OCI-M2 (cell line): ENCODE results near the gene CNPY4.

Experiments
- DNase-seq: peaks from one replicate; lab custom pipeline; 2025; ENCODE audit not compliant: unreplicated experiment; lab: John Stamatoyannopoulos, UW

The CNPY4 gene

DNA sequence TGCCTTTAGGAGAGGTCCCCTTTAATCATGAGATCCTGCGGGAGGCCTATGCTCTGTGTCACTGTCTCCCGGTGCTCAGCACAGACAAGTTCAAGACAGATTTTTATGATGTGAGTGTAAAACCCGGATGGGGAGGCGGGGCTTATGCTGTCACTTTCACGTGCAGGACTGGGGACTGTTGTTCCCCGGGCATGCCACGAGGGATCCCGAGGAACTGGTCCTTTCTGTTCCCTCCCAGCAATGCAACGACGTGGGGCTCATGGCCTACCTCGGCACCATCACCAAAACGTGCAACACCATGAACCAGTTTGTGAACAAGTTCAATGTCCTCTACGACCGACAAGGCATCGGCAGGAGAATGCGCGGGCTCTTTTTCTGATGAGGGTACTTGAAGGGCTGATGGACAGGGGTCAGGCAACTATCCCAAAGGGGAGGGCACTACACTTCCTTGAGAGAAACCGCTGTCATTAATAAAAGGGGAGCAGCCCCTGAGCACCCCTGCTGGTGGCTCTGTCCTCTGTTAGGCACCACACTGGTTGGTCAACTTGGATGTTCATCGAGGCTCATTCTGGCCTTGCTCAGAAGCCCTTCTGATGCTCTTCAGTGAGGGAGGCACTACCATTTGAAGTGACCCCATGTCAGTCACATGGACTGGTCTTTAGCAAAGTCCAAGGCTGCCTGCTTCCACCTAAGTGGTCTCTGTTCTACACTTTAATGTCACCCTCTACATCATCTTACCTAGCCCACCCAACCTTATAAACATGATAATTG lies 27.8 kb upstream of the CNPY4 start:
- DNase-seq, result no peak

- DNase-seq, result no peak
Observed at GRCh38 chr7:100093054-100093453, 26.4 kb upstream of the CNPY4 start.

GRCh38 chr7:100093498-100093897 lies 25.9 kb upstream of the CNPY4 start:
- DNase-seq, result no peak

DNA sequence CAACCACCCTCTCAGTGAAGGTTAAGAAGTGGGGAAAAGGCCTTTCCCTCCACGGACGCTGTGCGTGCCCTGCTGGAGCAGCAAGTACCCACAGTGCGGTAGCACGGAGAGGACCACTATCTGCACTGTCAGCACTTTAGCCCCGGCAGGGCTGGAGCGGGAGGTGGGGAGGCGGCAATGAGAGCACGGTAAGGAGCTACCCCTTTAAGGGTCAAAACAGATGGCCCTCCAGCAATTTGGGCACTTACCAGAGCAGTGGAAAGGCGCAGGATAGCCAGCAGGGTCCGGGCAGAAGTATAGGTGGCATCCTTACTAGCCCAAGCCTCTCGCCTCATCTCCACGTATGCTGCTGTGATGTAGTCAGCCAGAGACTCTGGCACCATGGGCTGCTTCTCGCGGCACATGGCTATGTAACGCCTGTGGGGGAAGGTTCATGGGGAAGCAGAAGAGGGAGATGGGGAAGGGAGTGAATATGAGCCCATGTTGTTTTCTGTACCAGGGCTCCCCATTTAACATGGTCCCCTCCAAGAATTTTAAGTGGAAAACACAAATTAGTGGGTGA lies 25.4 kb upstream of the CNPY4 start:
- no peak for DNase-seq

GRCh38 chr7:100095289-100095688 lies 24.1 kb upstream of the CNPY4 start:
- DNase-seq, result no peak

DNA sequence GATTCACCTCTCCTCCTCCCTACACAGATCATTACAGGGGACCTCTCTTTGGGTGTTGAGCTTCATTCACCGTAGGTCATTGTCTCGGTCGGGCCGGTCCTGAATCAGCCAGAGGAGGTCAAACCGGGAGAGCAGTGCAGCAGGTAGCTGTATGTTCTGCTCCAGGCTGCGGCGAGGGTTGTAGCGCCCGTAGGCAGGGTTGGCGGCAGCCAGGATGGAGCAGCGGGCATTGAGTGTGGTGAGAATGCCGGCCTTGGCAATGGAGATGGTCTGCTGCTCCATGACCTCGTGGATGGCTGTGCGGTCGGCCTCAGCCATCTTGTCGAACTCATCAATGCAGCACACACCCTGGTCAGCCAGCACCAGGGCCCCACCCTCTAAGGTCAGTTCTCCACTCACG lies 23.7 kb upstream of the CNPY4 start:
- DNase-seq, result no peak

DNA sequence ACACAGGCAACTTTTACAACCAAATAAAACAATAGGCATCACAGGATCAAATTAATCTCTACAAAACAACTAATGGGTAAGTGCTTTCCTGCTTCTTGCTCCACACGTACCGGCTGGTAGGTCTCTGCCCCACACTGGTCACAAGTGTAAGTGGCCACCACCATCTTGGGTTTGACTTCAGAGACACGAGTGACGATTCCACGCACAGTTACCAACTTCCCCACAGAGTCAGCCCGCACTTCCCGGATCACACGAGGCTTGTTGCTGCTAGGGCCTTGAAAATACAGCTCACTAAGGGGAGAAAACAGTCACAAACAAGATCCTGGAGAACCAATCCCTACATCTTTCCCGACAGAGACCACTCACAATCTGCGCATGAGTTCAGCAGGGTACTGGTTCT lies 20.5 kb upstream of the CNPY4 start:
- DNase-seq, result no peak

- no peak for DNase-seq
Observed at GRCh38 chr7:100099452-100099851, 20.0 kb upstream of the CNPY4 start.

DNA sequence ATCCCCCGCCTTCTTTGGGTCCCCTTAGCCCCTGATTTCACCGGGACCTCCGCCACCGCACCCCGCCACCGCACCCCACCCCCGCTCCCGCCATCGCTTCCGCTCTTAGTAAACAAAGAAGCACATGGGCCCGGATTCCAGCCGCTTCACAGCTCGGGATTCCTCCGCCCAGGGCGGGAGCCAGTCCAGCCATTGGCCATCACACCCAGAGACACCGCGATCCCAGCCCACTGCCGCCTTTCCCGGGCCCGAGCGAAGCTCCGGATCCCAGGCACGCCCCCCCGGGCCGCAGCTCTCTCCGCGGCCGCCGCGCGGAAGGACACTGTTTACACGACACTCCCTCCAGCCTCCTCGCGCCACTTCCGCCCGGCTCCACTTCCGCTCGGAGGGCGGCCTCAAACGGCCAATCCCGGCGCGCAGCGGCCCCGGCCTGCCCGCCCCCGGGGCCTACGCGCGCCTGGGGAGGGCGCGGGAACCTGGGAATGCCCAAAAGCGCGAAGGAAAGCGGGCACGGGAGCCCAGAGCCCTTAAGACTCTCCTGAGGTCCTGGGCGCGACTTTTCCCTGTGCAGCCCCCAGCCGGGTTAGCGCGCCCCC lies 18.9 kb upstream of the CNPY4 start:
- DNase-seq, result no peak

GRCh38 chr7:100101016-100101862 lies 18.2 kb upstream of the CNPY4 start, which contains the start of the genes AP4M1 and MCM7:
Gene AP4M1 (plus strand): TSS chr7:100101643. CDS start chr7:100101715, 72 bp downstream.
Gene MCM7 (minus strand): TSS chr7:100101397. CDS start chr7:100101294, 103 bp downstream.
- peak; percentile 54 for DNase-seq

DNA sequence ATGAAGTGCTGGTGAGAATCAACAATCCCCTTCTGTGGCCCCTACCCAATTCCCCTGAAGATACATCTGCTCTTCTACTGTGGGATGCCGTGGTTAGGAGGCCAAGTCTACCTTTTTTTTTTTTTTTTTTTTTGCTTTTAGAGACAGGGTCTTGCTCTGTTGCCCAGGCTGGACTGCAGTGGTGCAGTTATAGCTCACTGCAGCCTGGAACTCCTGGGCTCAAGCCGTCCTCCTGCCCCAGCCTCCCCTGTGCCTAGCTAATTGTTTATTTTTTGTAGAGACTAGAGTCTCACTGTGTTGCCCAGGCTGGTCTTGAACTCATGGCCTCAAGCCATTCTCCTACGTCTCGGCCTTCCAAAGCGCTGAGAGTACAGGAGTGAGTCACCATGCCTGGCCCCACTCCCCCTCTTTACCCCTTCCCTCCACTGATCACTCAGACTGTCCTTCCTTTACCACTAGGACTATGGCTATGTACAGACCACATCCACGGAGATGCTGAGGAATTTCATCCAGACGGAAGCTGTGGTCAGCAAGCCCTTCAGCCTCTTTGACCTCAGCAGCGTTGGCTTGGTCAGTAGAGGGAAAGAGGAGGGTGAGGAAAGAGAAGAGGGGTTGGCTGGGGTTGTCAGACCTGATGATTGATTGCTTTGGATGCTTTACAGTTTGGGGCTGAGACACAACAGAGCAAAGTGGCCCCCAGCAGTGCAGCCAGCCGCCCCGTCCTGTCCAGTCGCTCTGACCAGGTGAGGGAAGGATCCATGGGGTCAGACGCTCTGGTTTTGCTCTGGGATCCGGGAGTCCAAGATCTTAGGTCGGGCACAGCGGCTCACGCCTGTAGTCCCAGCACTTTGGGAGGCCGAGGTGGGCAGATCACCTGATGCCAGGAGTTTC lies 16.2 kb upstream of the CNPY4 start:
- no peak for DNase-seq

DNA sequence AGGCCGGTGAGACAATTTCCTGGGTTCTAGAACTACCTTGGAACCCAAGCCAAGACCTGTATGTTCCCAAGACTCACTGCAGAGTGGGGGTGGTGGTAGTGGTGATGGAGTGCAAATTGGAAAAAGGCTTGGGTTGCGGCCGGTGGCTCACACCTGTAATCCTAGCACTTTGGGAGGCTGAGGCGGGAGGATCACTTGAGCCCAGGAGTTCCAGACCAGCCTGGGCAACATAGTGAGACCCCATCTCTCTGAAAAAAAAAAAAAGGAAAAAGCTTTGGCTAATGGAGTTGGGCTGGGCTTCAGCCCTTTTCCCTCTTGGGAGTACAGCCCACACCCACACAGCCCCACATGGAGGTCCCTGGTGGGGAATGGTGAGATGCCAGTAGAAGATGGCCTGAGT lies 13.9 kb upstream of the CNPY4 start:
- no peak for DNase-seq

DNA sequence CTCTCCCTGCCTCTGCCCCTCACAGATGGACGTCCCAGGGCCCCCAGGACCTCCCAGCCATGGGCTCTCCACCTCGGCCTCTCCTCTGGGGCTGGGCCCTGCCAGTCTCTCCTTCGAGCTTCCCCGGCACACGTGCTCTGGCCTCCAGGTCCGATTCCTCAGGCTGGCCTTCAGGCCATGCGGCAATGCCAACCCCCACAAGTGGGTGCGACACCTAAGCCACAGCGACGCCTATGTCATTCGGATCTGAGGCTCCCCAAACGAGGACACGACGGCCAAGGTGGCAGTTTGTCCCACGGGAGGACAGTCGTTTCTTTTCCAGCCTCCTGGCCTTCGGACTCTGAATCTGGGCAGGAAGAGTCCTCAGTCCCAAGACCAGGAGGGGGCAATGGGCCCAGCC lies 12.8 kb upstream of the CNPY4 start:
- DNase-seq, result no peak

DNA sequence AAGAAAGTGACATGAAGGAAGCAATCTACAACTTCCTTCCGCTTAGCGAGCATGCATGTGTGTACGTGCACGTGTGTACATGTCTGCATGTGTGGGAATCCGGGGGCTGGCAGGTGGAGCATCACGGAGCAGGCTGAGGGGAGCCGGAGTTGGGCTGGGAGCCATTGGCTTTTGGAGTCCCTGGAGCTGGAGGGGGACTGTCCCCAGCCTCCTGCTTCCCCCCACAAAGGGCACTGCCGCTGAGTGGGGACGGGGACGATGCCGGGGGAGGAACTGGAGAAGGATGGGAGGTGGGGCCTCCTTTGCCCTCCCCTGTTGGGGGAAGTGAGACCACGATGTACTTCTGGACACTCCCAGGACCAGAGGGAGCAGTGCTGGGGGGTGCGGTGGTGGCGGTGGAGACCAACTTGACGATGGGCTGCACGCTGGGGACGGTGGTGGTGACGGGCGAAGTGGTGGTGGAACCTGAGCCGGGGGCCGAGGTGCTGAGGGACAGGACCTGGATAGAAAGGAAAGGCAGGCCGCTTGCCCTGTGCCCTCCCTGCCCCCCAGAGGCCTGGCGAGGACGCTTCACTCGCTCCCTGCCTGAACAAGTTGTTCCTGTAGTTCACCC lies 12.2 kb upstream of the CNPY4 start:
- no peak for DNase-seq

DNA sequence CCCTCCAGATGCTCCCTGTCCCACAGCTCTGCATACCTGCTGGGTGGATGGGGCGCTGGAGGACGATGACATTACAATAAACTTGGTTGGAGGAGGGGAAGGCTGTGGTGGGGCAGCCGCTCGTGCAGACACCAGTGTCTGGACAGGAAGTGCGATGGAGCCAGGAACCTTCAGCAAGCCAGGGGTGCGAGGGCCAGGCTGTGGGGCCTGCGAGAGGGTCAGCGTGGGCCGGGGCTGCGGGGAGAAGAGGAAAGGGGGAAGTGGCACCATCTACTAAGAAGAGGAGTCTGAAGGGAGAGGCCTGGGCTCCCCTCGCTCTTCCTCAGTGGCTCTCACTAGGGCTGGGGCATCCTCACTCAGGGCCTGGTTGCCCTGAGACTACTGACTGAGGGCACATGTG lies 11.5 kb upstream of the CNPY4 start:
- DNase-seq, result no peak

GRCh38 chr7:100109521-100110163 lies 9.8 kb upstream of the CNPY4 start:
- DNase-seq, result no peak

DNA sequence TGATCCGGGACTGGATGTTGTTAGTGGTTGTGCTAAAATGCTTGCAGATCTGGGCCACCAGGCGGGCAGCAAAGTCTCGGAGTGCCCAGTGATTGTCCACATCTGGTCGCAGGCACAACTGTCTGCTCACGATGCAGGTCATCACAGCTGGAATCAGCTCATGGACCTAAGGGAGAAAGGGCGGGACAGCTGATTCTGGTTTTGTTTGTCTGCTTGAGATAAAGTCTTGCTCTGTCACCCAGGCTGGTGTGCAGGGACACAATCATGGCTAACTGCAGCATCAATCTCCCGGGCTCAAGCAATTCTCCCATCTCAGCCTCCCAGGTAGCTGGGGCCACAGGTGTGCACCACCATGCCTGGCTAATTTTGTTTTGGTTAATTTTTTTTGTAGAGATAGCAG lies 8.3 kb upstream of the CNPY4 start:
- no peak for DNase-seq

GRCh38 chr7:100111914-100112313 lies 7.5 kb upstream of the CNPY4 start:
- no peak for DNase-seq

GRCh38 chr7:100115026-100115425 lies 4.4 kb upstream of the CNPY4 start:
- DNase-seq, result no peak
